MM.1S (cell line): ENCODE measurements around the gene HECW1.

ENCODE experiments used
- DNase-seq: peaks from one replicate; pipeline ENCODE4 v3.0.0-alpha.2; 2015
- H2AFZ ChIP-seq: fragments of 300-600 bp; sonication (generic); 2 replicates; pipeline ENCODE4 v1.6.0; 2016; ENCODE audit warnings: antibody characterized with exemption, low read length
- H3F3A ChIP-seq: fragments of 300-600 bp; sonication (generic); 2 replicates; pipeline ENCODE4 v1.6.1; 2016; ENCODE audit warnings: mild to moderate bottlenecking, antibody characterized with exemption, low read length, moderate library complexity, mixed read lengths; ENCODE audit not compliant: insufficient read depth
- H3K27ac ChIP-seq: fragments of 300-600 bp; sonication (generic); 2 replicates; pipeline ENCODE4 v1.5.1; 2016; ENCODE audit warnings: mild to moderate bottlenecking, low read length
- H3K27me3 ChIP-seq: fragments of 300-600 bp; sonication (generic); replicated peaks from 2 replicates; pipeline ENCODE4 v1.6.0; 2016; ENCODE audit warnings: low read length; ENCODE audit not compliant: insufficient read depth
- H3K36me3 ChIP-seq: fragments of 300-600 bp; sonication (generic); replicated peaks from 2 replicates; pipeline ENCODE4 v1.6.1; 2016; ENCODE audit warnings: mild to moderate bottlenecking, low read length, mixed read lengths; ENCODE audit not compliant: insufficient read depth
- H3K4me1 ChIP-seq: fragments of 300-600 bp; sonication (generic); 2 replicates; pipeline ENCODE4 v1.6.1; 2016; ENCODE audit warnings: low read length, mixed read lengths
- H3K4me2 ChIP-seq: fragments of 300-600 bp; sonication (generic); 2 replicates; pipeline ENCODE4 v1.6.0; 2016; ENCODE audit warnings: low read depth, low read length
- H3K4me3 ChIP-seq: fragments of 300-600 bp; sonication (generic); 2 replicates; pipeline ENCODE4 v1.5.1; 2016; ENCODE audit warnings: low read length, mixed read lengths
- H3K79me2 ChIP-seq: fragments of 300-600 bp; sonication (generic); 2 replicates; pipeline ENCODE4 v1.6.1; 2016; ENCODE audit warnings: mixed run types, low read length, mixed read lengths
- H3K9ac ChIP-seq: fragments of 300-600 bp; sonication (generic); 2 replicates; pipeline ENCODE4 v1.6.1; 2016; ENCODE audit warnings: low read length, mixed read lengths
- H3K9me2 ChIP-seq: fragments of 300-600 bp; sonication (generic); replicated peaks from 2 replicates; pipeline ENCODE4 v1.6.1; 2016; ENCODE audit warnings: mild to moderate bottlenecking, low read length, mixed read lengths; ENCODE audit not compliant: insufficient read depth
- H3K9me3 ChIP-seq: fragments of 300-600 bp; sonication (generic); replicated peaks from 2 replicates; pipeline ENCODE4 v1.6.1; 2016; ENCODE audit warnings: mild to moderate bottlenecking, low read length, mixed read lengths; ENCODE audit not compliant: insufficient read depth
- H4K20me1 ChIP-seq: fragments of 300-600 bp; sonication (generic); 2 replicates; pipeline ENCODE4 v1.6.1; 2016; ENCODE audit warnings: mild to moderate bottlenecking, low read length, moderate library complexity, mixed read lengths; ENCODE audit not compliant: insufficient read depth
- CTCF ChIP-seq: fragments of 300-600 bp; sonication (generic); IDR thresholded peaks from 2 replicates; pipeline ENCODE4 v1.5.1; 2016; ENCODE audit warnings: antibody characterized with exemption, low read length, mixed read lengths
- EZH2 ChIP-seq: fragments of 300-600 bp; sonication (generic); optimal IDR thresholded peaks from 2 replicates; pipeline ENCODE3; 2017; ENCODE audit warnings: low read depth, mild to moderate bottlenecking, antibody characterized with exemption, low read length, mixed read lengths
- EZH2phosphoT487 ChIP-seq: fragments of 300-600 bp; sonication (generic); IDR thresholded peaks from 2 replicates; pipeline ENCODE4 v1.6.1; 2018; ENCODE audit warnings: antibody characterized with exemption, low read length

HECW1 gene

GRCh38 chr7:43398831-43399230 lies 286.4 kb downstream of the HECW1 start:
- no peaks in the 10 kb centered on the region for H4K20me1 ChIP-seq
- no peak overlapping the region for H3K9ac ChIP-seq
- H3K27me3 ChIP-seq = no peaks in the 10 kb centered on the region
- no peaks in the 10 kb centered on the region for H3F3A ChIP-seq
- no peak overlapping the region for H3K4me2 ChIP-seq
- no peaks in the 10 kb centered on the region for H3K36me3 ChIP-seq
- no peak overlapping the region for H3K27ac ChIP-seq
- no peaks in the 10 kb centered on the region for H3K79me2 ChIP-seq
- no peaks in the 10 kb centered on the region for H3K9me3 ChIP-seq
- no peak overlapping the region for H2AFZ ChIP-seq
- DNase-seq = no peak
- no peak overlapping the region for H3K4me3 ChIP-seq
- TF ChIP-seq EZH2 (no peak), CTCF (no peak), EZH2phosphoT487 (no peak)
- no peaks in the 10 kb centered on the region for H3K4me1 ChIP-seq
- H3K9me2 ChIP-seq = no peaks in the 10 kb centered on the region

- H4K20me1 ChIP-seq = no peaks in the 10 kb centered on the region
- no peaks in the 10 kb centered on the region for H3K9me3 ChIP-seq
- no peaks in the 10 kb centered on the region for H3K4me1 ChIP-seq
- no peaks in the 10 kb centered on the region for H3F3A ChIP-seq
- TF ChIP-seq CTCF (no peak), EZH2phosphoT487 (no peak), EZH2 (no peak)
- H3K27ac ChIP-seq = no peak overlapping the region
- no peaks in the 10 kb centered on the region for H3K79me2 ChIP-seq
- no peak for DNase-seq
- no peak overlapping the region for H3K4me2 ChIP-seq
- H3K27me3 ChIP-seq = no peaks in the 10 kb centered on the region
- H3K9ac ChIP-seq = no peak overlapping the region
- H3K36me3 ChIP-seq = no peaks in the 10 kb centered on the region
- H2AFZ ChIP-seq = no peak overlapping the region
- no peaks in the 10 kb centered on the region for H3K9me2 ChIP-seq
- H3K4me3 ChIP-seq = no peak overlapping the region
Measured at GRCh38 chr7:43405948-43406347, 293.5 kb downstream of the HECW1 start.

- no peaks in the 10 kb centered on the region for H3F3A ChIP-seq
- H3K27ac ChIP-seq = no peak overlapping the region
- no peak overlapping the region for H2AFZ ChIP-seq
- H3K27me3 ChIP-seq = no peaks in the 10 kb centered on the region
- H3K4me3 ChIP-seq = no peak overlapping the region
- H3K36me3 ChIP-seq = no peaks in the 10 kb centered on the region
- H3K9me3 ChIP-seq = no peaks in the 10 kb centered on the region
- H4K20me1 ChIP-seq = no peaks in the 10 kb centered on the region
- H3K4me1 ChIP-seq = no peaks in the 10 kb centered on the region
- H3K4me2 ChIP-seq = no peak overlapping the region
- no peak for DNase-seq
- no peak overlapping the region for H3K9ac ChIP-seq
- TF ChIP-seq EZH2phosphoT487 (no peak), EZH2 (no peak), CTCF (no peak)
- no peaks in the 10 kb centered on the region for H3K9me2 ChIP-seq
- H3K79me2 ChIP-seq = no peaks in the 10 kb centered on the region
Measured at GRCh38 chr7:43406961-43407360, 294.5 kb downstream of the HECW1 start.
